HG02938 (cell line): ENCODE results near the gene NR2E3.

Experiments used
- ATAC-seq: cut with Tn5 transposase; IDR thresholded peaks from one replicate; pipeline ENCODE4 v1.9.1; 2021; ENCODE audit warnings: mild to moderate bottlenecking, moderate library complexity; ENCODE audit not compliant: unreplicated experiment

Gene NR2E3

GRCh38 chr15:71790081-71790480 lies 20.3 kb upstream of the NR2E3 start:
- ATAC-seq: no peak

- ATAC-seq: no peak
Observed at GRCh38 chr15:71791975-71792374, 18.4 kb upstream of the NR2E3 start.

DNA sequence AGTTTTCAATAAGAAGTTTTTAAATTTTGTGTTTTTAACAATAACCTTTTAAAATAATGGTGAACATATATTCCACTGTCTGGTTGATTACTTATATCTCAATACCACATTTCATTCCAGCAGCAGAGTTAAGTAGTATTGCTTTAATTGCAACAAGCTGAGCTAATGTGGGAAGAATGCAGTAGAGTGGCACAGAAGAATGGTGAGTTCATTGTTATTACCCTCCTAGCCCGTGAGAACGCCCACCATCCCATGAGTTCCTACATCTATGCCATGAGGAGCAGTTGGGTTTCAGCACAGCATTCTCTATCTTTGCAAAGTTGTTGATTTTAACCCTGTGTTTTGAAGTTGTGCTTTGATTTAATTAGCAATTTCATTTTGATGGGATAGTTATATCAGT lies 17.8 kb upstream of the NR2E3 start:
- no peak for ATAC-seq

- ATAC-seq: no peak
Observed at GRCh38 chr15:71798641-71799040, 11.7 kb upstream of the NR2E3 start.

DNA sequence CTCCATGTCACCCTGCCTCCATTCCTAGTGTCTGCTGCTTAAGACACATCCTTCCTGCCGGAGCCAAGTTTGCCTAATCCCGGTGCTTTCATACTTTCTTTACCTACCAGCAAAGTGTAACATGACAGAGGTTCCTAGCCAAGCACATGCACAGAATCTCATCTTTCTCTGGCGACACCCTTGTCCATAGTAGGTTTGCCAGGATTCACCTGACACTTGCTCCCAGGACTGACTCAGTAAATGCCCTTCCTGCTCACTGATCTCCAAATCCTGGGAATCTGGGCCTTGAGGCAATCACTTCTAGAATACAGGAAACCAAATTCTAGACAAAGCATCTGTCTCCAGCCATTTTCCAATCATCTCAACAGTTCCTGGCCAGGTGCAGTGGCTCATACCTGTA lies 10.2 kb upstream of the NR2E3 start:
- no peak for ATAC-seq

- ATAC-seq: no peak
Observed at GRCh38 chr15:71800835-71801745, 9.3 kb upstream of the NR2E3 start.

DNA sequence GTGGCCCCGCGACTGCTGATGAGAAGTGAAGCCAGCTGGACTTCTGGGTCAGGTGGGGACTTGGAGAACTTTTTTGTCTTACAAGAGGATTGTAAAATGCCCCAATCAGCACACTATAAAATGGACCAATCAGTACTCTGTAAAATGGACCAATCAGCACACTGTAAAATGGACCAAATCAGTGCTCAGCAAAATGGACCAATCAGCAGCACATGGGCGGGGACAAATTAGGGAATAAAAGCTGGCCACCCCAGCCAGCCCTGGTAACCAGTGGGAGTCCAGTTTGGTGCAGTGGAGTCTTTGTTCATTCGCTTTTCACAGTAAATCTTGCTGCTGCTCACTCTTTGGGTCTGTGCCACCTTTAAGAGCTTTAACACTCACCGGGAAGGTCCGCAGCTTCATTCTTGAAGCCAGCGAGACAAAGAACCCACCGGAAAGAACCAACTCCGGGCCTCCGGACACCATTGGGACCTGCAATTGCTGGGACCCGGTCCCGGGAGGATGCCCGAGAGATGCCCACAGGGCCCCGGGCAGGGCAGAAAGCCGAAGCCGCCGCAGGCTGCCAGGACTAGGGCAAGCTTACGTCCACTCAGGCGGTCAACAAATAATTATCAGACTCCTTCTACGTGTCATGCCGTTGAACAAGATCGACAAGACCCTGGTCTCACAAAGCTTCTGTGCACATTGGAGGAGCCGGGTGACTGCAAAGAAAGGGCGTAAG lies 8.3 kb upstream of the NR2E3 start:
- no peak for ATAC-seq

GRCh38 chr15:71802770-71803169 lies 7.6 kb upstream of the NR2E3 start:
- no peak for ATAC-seq

GRCh38 chr15:71804226-71804625 lies 6.1 kb upstream of the NR2E3 start:
- no peak for ATAC-seq

- no peak for ATAC-seq
Observed at GRCh38 chr15:71804695-71805470, 5.5 kb upstream of the NR2E3 start.

DNA sequence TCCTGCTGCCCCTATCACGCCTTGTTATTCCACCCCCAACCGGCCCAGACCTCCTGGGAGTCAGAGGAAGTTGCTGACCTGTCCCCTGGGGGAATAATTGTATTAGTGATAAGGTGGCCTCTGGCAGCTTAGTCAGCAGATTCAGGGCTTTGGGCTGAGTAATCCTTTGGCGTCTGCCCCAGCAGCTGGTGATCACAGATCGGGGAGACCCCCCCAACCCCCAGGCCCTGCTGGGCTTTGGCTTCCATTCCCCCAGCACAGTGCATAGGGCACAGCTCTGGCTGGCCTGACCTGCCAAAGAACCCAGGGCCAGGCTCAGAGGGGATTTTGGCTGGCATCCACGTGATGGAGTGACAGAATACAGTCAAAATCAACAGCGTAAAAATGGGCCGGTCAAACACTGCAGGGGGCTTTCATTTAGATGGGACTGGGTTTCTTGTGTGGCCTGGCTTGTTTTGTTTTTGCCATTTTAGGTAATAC lies 3.9 kb upstream of the NR2E3 start:
- no peak for ATAC-seq

GRCh38 chr15:71807125-71807629 lies 3.2 kb upstream of the NR2E3 start:
- no peak for ATAC-seq

DNA sequence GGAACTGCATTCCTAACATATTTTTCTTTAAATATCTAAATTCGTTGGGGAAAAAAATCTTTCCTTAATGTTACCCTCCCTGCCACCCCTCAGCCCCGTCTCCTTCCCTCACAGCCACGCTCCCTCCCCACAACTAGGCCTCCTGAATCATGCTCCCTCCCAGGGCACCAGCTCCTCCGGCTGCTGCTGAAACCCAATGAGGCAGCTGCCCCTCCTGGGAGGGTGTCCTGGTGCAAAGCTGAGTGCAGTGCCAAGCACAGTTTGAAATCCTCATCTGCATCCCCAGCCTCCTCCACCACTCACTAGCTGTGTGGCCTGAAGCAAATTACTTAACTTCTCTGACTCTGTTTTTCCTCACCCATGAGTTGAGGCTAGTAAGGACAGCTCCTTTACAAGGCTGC lies 2.7 kb upstream of the NR2E3 start:
- ATAC-seq: no peak

- ATAC-seq: no peak
Observed at GRCh38 chr15:71808311-71809020, 1.9 kb upstream of the NR2E3 start.

DNA sequence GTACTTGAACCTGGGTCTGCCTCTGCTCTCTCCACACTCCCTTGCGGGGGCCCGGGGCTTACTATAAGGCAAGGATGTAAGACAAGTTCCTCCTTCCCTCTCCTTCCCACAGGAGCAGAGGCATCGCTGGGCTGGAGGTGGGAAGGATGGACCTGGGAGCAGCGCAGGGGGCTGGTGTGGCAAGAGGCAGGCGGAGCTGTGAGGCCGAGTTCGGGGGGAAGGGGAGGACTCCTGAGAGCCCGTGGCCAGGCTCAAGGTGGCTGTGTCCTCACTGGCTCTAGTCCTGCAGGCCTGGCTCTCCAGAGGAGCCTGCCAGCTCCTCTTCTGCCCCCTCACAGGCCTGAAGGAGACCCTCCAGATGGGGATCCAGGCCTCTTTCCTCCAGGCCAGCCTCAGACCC lies 1.0 kb upstream of the NR2E3 start:
- no peak for ATAC-seq

- ATAC-seq: no peak
Observed at GRCh38 chr15:71811036-71811736, 832 bp downstream of the NR2E3 start.

GRCh38 chr15:71811752-71812735 lies 1.7 kb downstream of the NR2E3 start:
- ATAC-seq: no peak

DNA sequence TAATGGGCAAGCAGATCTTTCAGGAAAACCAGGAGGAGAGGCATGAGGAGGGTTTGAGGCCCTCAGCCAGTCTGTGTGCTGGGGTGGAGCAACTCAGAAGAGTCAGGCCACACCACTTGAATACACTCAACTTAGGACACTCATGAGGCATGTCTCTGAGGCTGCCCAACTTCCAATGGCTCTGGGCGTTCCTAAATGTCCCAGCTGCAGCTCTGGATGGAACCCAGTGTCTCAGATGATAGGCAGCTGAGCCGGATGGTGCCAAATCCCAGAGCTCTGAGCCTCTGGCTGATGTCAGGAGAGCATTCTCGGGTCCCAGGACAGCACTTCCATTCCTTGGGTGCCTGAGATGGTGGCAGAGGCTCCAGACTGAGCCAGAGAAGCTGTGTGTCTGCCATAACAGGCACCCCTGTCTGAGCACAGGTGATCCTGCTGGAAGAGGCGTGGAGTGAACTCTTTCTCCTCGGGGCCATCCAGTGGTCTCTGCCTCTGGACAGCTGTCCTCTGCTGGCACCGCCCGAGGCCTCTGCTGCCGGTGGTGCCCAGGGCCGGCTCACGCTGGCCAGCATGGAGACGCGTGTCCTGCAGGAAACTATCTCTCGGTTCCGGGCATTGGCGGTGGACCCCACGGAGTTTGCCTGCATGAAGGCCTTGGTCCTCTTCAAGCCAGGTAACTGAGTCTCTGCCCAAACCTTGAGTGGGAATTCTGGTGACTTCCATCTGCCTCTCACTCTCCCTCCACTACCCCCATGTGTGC lies 2.8 kb downstream of the NR2E3 start:
- no peak for ATAC-seq
